ENCODE results near the gene MED25. TPM values are rescaled to one million over a fixed set of nuclear protein-coding genes. Genes with fewer than 3 reads are reported as not detected.

MED25 gene
- total RNA-seq, 1 experiment from 2014 or later: 89.7 TPM

GRCh38 chr19:49857061-49857837 lies 39.2 kb downstream of the MED25 start:
- peaks cover 7% of the 10 kb centered on the region for H3K4me1 Mint-ChIP-seq (ENCODE audit: low read depth, unreplicated experiment)
- H3K36me3 Mint-ChIP-seq (ENCODE audit: insufficient read depth, unreplicated experiment): peaks cover 95% of the 10 kb centered on the region
- no peak for TF ChIP-seq CTCF (IDR thresholded peaks at IDR 0.05; ENCODE audit: unreplicated experiment)
- no peak overlapping the region for H3K4me3 Mint-ChIP-seq (ENCODE audit: low read depth, unreplicated experiment)
- DNase-seq: peak; percentile 22
- H3K27me3 Mint-ChIP-seq (ENCODE audit: unreplicated experiment): no peaks in the 10 kb centered on the region
- BruUV-seq (replicated peaks): no TSS peak
- intact Hi-C loops (cut with micrococcal nuclease; ENCODE audit: unreplicated experiment): no loop called here
- no peaks in the 10 kb centered on the region for H3K9me3 Mint-ChIP-seq (ENCODE audit: low read depth, unreplicated experiment)
- CTCF ChIA-PET: no interaction called here
- H3K27ac Mint-ChIP-seq (ENCODE audit: unreplicated experiment): peak overlapping the region; percentile 82

- intact Hi-C loops (cut with micrococcal nuclease; ENCODE audit: unreplicated experiment): no loop called here
- peak overlapping the region; percentile 82 for H3K27ac Mint-ChIP-seq (ENCODE audit: unreplicated experiment)
- CTCF ChIA-PET: no interaction called here
- peaks cover 2% of the 10 kb centered on the region for H3K4me1 Mint-ChIP-seq (ENCODE audit: low read depth, unreplicated experiment)
- BruUV-seq (replicated peaks): no TSS peak
- H3K27me3 Mint-ChIP-seq (ENCODE audit: unreplicated experiment): no peaks in the 10 kb centered on the region
- peaks cover 90% of the 10 kb centered on the region for H3K36me3 Mint-ChIP-seq (ENCODE audit: insufficient read depth, unreplicated experiment)
- H3K4me3 Mint-ChIP-seq (ENCODE audit: low read depth, unreplicated experiment): peak overlapping the region; percentile 19
- no peak for DNase-seq
- H3K9me3 Mint-ChIP-seq (ENCODE audit: low read depth, unreplicated experiment): no peaks in the 10 kb centered on the region
- no peak for TF ChIP-seq CTCF (IDR thresholded peaks at IDR 0.05; ENCODE audit: unreplicated experiment)
Observed at GRCh38 chr19:49857838-49858087, 39.7 kb downstream of the MED25 start.

GRCh38 chr19:49858088-49858985 lies 40.2 kb downstream of the MED25 start:
- BruUV-seq (replicated peaks): no TSS peak
- H3K4me3 Mint-ChIP-seq (ENCODE audit: low read depth, unreplicated experiment): peak overlapping the region; percentile 19
- intact Hi-C loops (cut with micrococcal nuclease; ENCODE audit: unreplicated experiment): no loop called here

More at GRCh38 chr19:49858088-49858985, 40.2 kb downstream of the MED25 start:
- CTCF ChIA-PET: interaction anchor here (0.7 to 1.7 kb wide), 2 partner anchors 11 to 170 kb away, joined by 3 to 4 read pairs; no protein-coding TSS in a partner anchor
- Mint-ChIP-seq H3K36me3 (ENCODE audit: insufficient read depth, unreplicated experiment) (peaks cover 87% of the 10 kb centered on the region), H3K9me3 (ENCODE audit: low read depth, unreplicated experiment) (no peaks in the 10 kb centered on the region), H3K4me1 (ENCODE audit: low read depth, unreplicated experiment) (peaks cover 4% of the 10 kb centered on the region), H3K27me3 (ENCODE audit: unreplicated experiment) (no peaks in the 10 kb centered on the region), H3K27ac (ENCODE audit: unreplicated experiment) (peak overlapping the region; percentile 82)
- no peak for TF ChIP-seq CTCF (IDR thresholded peaks at IDR 0.05; ENCODE audit: unreplicated experiment)
- DNase-seq: peak; percentile 28

All from Calu3 (cell line).